GM19455 (cell line): ENCODE measurements around the gene NMT2.

Experiments
- ATAC-seq: cut with Tn5 transposase; IDR thresholded peaks from one replicate; pipeline ENCODE4 v1.9.1; 2021; ENCODE audit not compliant: unreplicated experiment

NMT2 gene

DNA sequence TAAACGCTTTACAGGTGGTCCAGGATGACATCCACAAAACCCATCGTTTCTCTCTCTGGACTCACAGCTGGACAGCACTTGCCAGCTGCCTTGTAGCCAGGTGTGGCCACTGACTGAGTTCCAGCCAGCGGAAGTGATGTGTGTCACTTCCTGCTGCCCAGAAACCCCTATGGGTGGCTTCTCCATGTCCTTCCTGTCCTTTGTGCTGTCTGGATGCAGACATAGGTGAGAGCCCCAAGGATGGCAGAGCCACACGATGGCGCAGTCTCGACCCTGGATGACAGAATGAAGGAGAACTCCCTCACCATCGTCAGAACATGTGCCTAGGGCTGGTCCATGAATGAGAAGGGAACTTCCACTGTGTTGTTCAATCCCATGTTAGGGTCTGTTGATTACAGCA lies 22.1 kb downstream of the NMT2 start:
- no peak for ATAC-seq

DNA sequence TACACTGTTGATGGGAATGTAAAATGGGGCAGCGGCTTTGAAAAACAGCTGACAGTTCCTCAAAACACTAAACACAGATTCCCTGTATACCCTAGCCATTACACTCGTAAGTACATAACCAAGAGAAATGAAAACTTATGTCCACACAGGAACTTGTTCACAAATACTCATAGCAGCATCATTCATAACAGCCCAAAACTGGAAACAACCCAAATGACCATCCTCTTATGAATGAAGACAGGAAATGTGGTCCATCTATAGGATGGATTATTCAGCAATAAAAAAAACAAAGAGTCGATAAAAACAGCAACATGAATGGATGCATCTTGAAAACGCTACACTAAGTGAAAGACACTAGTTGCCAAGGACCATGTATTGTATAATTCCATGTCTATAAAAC lies 23.7 kb downstream of the NMT2 start:
- ATAC-seq, result no peak

DNA sequence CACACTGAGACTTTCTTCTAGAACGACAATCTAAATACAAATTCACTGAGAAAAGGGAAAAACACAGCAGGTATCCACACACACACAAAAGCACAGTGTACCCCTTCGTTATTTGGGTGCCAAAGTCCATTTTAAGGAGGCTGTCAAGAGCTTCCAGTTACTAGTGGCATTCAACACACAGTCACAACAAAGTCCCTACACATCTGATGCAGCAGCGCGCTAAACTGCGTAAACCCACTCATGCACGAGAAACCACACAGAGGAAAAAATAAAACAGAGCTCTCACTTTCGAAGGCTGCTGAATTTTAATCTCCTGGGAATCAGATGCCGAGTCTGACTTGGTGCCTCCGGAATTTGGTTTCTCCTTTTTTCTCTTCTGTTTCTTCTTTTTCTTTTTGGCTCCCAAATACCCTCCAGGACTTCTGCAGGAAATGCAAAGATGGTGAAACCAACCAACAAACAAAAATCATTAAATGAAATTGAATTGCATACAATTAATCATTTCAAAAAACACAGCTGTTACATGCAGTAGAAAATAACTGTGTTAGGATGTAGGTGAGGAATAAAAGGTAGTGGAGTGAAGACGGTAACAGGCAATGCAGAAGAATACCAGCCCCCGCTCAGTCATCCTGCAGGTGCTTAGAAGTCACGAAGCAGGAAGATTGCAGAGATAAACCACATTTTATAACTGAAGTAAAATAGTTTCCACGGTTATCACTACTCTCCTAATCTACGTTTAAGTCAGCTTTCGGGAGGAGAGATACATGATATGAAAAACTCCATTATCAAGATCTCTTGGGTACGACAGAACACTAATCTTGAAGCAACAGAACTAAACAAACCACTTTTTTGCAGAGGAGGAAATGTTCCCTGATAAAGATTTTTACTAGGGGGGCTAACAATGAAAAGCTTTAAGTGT lies 27.1 kb downstream of the NMT2 start:
- peak; percentile 74 for ATAC-seq

DNA sequence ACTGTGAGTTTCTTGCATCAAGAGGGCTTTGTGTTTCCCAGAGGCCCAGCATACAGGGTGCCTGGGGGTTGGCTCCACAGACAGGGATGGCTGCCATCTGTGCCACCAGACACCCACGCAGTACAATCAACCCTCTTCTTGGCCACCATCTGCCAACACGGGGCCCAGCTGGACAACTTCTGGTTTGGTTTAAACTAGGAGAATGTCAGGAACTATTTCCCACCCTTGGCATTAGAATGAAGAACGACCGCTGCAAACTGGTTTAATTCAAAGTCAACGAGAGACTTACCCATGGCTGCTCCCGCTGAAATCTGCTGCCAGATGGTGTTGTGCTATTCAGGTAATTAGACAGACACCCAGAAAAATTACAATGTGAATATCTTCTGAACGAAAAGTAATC lies 27.8 kb downstream of the NMT2 start:
- no peak for ATAC-seq

DNA sequence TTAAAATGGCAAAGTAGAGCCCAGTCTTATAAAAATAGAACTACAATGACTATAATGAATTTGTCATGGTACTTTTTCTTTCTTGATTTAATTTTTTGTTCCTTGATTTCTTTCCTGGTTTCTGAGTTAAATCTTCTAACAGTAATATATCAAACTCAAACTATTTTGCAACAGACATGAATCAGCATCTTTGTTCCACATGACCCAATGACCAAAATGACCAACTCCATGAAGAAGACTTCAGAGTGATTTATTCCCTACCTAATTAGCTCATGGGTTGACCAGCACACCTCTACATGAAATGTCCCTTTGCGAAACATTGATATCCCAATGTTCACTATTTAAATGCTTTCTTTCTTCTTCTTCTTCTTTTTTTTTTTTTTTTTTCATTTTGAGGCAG lies 30.9 kb downstream of the NMT2 start:
- ATAC-seq, result no peak

DNA sequence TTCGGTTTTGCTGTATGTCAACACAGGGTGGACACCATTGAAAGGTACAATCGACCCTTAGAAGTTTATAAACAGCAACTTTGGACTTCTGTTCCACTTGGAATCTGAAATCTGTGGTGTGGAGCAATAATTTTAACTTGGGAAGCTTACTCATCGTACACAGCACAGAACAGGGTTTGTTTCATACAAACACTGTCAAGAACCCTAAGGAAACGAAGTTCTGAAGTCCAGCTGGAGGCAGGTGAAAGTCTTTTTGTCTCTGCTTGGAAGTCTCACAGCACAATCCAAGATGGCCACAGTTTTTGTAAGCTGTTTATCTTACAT lies 31.5 kb downstream of the NMT2 start:
- ATAC-seq, result no peak

DNA sequence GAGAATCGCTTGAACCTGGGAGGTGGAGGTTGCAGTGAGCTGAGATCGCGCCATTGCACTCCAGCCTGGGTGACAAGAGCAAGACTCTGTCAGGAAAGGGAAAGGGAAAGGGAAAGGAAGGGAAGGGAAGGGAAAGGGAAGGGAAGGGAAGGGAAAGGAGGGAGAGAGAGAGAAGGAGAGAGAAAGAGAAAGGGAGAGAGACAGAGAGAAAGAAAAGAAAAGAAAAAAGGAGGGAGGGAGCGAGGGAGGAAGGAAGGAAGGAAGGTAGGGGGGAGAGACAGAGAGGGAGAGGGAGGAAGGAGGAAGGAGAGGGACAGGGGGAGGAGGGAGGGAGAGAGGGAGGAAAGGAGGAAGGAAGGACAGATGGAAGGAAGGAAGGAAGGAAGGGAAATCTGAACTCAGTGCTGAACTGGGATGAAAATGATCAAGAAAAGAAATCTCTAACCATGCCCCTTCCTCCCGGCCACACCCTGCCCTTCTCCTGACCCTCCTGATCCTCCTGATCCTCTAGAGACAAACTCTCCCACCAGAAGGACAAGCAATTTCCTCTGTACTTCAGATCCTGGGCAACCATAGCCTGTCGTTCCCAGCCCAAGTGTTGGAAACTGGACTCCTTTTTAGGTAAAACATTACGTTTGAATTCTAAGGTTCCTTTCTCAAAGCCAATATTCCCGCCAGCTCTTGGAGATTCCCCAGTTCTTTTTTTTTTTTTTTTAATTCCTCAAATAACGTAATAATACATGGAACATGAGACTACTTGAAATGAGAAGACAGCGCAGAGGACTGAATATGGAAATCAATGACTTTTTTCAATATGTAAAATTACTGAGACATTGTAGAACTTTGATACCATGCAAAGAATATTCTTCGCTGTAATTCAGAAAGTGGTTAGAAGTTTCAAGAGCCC lies 32.1 kb downstream of the NMT2 start:
- no peak for ATAC-seq

DNA sequence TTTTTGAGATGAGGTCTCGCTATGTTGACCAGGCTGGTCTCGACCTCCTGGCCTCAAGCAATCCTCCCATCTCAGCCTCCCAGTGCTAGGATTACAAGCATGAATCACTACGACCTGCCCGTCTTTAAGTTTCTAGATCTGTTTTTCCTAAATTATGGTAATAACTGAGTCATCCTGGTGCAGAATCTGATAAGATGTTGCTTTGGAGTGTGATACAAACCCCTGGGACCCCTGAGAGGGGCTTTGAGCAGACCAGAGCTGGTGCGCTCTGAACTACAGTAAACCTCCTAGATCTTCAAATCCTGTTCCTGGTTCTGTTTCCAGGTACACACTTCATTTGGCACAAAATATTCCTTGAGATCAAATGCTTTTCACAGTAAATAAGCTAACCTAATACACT lies 37.2 kb downstream of the NMT2 start:
- no peak for ATAC-seq

DNA sequence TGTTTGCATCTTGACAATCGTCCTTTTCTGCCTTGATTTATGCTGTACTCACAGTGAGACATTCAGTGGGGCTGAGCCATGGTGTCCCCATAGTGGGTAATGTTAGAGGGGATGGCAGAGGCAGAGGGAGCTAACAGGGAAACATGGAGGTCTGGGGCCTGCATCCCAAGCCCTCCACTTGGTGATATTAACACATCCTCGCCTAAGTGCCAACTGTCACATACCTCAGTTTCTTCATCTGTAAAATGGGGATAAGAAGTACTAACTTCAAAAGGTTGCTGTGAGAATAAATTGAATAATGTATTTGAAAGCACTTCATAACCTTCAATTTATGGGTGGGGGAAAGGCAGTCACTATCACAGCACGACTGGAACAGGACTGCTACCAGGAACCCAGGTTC lies 43.6 kb downstream of the NMT2 start:
- no peak for ATAC-seq

DNA sequence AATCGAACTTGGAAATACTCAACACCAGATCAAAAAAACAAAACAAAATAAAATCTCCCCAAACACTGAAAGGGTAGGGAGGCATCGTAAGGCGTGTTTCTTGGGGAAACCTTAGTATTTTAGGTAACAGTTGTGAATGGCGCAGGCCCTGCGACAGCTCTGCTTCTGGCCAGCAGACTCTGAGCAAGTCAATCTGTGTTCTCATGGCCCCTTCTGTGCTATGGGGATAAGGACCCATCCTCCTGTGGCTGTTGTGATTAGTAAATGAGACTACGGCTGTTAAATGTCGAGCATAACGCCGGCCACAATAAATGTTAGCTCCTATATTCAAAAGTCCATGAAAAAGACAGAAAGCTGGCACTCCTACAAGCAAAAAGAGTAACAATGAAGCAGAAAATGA lies 44.3 kb downstream of the NMT2 start:
- no peak for ATAC-seq

DNA sequence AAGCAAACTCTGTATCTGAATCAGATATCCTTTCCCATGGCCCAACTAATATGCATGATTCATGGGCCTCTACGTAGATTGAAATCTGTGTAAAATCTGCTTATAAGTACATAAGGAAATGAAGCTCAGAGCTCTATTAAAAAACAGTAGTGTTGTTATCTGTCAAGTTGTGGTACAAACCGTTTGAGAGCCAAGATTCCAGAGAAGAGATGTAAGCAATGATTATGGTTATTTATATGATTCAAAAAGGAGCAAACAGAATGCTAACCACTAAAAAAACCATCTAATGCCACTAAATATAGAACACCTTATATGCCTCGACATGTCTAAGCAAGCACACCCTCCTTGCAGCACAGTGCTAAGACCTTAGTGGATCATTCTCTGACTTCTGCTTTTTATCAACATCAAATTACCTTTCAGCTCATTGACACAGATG lies 44.7 kb downstream of the NMT2 start:
- no peak for ATAC-seq

DNA sequence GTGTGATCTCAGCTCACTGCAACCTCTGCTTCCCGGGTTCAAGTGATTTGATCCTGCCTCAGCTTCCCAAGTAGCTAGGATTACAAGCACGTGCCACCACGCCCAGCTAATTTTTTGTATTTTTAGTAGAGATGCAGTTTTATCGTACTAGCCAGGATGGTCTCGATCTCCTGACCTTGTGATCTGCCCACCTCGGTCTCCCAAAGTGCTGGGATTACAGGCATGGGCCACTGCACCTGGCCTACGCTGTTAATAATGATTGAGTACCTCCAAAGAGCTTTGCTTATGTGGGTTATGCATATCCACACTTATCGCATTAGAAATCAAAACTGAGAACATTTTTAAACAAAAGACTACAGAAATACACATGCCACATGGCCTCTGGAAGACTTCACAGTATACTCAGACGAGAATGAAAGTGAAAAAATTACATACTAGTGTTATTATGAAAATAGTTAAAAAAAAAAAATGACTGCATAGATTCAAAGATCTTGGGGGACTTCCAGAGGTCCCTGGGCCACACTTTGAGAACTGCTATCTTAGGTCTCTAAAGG lies 45.9 kb downstream of the NMT2 start:
- ATAC-seq, result peak; percentile 80

DNA sequence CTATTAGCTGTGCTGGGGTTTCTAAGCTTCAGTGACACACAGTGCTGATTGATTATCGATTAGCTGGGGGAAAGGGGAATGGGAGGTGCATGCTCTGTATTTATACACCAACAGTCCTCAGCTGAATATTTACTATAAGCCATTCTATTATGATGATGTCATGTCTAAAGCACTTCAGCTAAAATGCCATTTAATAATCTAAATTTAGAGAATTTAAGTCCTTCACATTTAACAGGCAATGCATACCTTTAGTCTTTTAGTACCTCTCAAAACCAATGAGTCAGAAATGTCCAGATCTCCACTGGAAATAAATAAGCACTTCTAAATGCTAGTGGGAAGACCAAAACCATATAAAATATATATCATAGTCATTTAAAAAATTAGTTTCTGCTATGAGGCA lies 46.8 kb downstream of the NMT2 start:
- ATAC-seq, result no peak

DNA sequence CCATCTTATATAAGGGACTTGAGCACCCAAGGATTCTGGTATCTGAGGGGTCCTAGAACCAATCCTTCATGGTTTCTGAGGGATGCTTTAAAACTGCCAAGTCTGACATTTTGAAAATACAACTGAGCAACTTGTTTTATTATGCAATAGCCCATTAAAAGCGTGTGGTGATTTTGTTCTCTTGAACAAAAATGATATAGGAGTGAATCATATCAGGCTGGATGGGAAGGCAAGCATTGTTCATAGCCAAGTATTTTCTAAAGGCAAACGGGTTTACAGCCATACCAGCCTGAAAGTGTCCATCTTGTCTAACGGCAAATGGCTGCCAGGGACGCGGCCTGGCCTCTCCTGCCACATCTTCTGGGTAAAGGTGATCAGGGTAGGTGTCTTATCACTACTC lies 48.0 kb downstream of the NMT2 start:
- ATAC-seq, result no peak

DNA sequence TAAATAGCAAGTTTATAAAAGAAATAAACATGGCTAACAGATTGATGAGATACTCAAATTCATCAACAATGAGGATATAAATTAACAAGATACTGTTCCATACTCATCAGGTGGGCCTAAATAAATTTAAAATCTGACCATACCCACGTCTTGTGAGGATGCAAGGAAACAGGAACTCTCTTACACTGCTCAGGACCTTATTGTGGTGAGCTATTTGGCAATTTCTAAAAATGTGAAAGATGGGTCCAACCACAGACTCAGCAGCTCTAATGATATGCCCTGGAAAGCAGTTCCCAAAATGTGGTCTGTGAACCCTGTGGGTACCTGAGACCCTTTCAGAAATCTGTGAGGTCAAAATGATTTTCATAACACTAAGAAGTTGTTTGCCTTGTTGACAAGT lies 49.9 kb downstream of the NMT2 start:
- ATAC-seq, result no peak

DNA sequence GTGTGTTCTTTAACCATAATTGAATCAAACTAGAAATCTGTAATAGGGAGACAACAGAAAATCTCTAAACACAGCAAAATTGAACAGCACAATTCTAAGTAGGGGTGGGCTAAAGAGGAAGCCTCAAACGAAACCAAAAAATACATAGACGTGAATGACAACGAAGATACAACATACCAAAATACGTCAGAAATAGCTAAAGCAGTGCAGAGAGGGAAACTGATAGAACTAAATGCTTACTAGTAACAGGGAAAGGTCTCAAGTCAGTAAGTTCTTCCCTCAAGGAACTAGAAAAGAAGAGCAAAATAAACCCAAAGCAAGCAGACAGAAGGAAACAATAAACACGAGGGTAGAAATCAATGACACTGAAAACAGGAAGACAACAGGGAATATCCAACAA lies 52.3 kb downstream of the NMT2 start:
- ATAC-seq, result no peak

DNA sequence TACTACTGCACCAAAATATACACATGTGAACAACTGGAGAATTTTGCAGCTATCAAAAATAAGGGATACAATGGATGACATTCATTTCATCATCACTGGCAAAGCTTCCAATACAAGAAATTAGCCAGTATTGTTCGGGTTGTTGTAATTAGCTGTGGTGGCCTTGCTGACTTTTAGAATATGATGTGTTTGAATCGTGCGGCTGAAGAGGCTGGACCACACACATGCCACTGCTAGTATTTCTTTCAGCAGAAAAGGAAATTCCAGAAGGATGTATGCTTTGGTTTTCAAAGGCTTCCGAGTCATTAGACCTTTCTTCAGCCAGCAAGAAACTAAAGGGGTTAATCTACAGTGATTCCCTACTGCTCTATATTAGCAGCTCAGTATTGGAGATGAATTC lies 54.7 kb downstream of the NMT2 start:
- no peak for ATAC-seq

DNA sequence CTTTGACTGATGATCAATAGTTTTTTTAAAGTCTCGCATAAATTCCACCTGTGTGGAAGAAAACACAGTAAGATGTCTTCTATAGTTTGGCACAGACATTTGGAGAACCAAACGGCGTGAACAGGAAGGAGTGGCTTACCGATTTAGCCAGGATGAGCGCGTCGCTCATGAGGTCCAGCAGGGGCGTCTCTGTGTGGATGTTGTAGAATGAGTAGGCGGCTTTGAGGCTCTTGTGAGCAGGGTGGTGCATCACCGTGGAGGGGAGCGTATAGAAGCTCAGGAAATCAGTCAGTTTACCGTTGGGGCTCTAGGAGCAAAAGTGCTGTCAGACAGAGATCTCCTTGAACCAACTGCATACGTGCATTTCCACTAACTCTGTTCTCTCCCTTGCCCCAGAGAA lies 55.8 kb downstream of the NMT2 start:
- ATAC-seq, result no peak

DNA sequence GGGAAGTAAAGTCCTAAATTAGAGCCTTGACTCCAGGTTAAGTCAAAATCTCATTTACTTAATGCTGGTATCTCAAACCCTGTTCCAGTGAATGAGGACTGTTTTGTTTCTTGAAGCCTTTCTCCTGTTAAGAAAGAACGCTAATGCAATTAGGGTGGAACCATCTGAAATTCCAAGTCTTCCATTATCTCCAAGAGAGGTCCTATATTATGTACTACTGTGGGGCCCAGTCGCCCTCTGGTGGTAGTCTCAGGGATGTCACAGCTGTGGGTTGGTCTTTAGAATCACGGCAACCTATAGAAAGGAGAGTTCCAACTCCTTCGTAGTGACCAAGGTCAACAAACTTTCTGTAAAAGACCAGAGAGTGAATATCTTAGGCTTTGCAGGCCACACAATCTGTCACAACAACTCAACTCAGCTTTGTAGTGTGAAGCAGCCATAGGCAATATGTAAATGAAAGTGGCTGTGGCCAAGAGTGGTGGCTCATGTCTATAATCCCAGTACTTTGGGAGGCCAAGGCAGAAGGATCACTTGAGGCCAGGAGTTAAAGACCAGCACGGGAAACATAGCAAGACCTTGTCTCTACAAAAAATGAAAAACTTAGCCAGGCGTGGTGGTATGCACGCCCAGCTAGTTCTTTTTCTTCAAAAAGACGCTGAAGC lies 62.0 kb downstream of the NMT2 start:
- no peak for ATAC-seq

DNA sequence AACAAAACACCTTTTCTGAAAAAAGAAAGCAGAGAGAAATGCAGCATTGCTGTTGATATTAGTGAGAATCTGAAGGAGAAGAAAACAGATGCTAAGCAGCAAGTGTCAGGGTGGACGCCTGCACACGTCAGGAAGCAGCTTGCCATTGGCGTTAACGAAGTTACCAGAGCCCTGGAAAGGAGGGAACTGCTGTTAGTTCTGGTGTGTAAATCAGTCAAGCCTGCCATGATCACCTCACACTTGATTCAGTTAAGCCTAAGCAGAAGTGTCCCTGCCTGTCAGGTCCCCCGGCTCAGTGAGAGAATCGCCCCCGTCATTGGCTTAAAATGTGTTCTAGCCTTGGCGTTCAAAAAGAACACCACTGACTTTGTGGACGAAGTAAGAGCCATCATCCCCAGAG lies 65.0 kb downstream of the NMT2 start:
- no peak for ATAC-seq

DNA sequence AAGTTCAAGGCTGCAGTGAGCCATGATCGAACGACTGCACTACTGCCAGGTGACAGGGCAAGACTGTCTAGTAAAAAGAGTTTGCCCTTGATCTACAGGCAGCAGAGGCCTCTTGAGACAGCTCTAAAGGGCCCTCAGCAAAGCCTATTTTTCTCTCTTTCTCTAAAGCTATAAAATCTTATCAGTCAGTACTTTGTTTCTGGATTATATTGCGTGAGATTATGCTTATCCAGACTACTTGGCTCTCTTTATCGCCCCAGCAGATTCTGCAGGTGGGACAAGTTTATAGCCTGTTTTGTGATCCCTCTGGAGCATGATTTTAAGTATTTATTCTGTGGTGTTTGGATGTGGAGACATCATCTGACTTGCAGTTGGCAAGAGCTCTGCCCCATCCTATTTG lies 68.6 kb downstream of the NMT2 start:
- ATAC-seq, result no peak
